ENCODE data around the gene PI4KA. TPM values are rescaled to one million over a fixed set of nuclear protein-coding genes. Genes with fewer than 3 reads are reported as not detected.

The PI4KA gene
- total RNA-seq, 4 donors from 2014 or later, result 42.5 to 81.3 (median 66.1) TPM

DNA sequence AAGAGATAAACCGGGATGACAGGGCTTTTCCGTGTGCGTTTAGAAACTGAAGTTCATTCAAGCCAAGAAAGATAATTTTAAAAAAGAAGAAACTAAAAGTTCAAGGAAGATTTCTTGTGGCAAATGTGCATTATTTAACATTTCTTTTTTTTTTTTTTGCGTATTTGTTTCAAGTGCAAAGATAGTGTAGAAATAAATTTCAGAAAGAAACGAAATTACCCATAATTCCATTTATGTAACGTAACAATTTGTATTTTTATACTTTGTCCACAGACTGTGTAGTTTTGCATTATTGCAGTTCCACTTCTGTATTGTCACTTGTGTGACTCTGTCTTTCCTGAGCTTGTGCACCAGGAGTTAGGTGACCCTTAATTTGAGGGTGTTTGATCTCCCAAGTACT lies 24.2 kb upstream of the PI4KA start:
- intact Hi-C loops (cut with DNase I; ENCODE audit: low total_unique reads), result no loop called here
- 90 to 92% methylated on average over 6 of the region's 6 CpGs for WGBS, 2 donors
- TF ChIP-seq POLR2A (IDR thresholded peaks at IDR 0.05), result no peak
- TF ChIP-seq, protein P1, sequence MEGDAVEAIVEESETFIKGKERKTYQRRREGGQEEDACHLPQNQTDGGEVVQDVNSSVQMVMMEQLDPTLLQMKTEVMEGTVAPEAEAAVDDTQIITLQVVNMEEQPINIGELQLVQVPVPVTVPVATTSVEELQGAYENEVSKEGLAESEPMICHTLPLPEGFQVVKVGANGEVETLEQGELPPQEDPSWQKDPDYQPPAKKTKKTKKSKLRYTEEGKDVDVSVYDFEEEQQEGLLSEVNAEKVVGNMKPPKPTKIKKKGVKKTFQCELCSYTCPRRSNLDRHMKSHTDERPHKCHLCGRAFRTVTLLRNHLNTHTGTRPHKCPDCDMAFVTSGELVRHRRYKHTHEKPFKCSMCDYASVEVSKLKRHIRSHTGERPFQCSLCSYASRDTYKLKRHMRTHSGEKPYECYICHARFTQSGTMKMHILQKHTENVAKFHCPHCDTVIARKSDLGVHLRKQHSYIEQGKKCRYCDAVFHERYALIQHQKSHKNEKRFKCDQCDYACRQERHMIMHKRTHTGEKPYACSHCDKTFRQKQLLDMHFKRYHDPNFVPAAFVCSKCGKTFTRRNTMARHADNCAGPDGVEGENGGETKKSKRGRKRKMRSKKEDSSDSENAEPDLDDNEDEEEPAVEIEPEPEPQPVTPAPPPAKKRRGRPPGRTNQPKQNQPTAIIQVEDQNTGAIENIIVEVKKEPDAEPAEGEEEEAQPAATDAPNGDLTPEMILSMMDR (IDR thresholded peaks at IDR 0.05), result no peak
- H3K4me3 ChIP-seq (ENCODE audit: low read depth, poor library complexity, severe bottlenecking), result no peak overlapping the region
- DNase-seq (ENCODE audit: low spot score in 2 of 2), result no peak

DNA sequence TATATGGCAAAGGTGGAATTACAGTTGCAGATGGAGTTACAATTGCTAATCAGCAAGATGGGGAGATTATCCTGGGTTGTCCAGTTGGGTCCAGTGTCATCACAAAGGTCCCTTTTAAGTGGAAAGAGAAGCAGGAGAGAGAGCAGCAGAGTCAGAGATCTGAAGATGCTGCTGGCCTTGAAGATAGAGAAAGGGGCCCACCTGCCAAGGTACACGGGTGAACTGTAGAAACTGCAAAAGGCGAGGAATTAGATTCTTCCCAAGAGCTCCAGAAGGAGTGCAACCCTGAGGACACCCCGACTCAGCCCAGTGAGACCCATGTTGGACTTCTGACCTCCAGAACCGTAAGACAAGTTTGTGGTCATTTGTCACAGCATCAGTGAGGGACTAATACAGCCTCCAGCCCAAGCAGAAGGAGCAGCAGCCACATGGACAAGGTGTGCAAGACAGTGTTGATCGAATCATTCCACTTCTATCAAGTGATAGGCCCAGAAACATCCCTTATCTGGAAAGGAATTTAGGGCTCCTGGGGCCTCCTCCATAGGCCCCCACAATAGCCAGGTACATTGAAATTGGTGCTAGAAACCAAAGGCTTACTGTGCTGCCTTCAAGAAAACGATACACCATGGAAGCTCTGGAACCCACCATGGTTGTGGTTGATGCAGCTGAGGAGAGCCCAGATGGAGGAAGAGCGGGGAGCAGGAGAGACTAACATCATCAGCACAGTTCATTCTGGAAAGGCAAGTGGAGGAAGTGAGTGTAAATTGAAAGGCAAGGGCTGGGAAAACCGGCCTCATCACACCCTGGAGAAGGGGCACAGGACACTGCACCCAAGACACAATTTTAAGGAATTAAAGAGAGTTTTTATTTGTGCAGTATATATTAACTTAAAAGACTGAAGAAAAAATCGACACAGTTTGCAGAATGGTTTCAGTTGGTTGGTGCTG lies 23.5 kb upstream of the PI4KA start:
- H3K4me3 ChIP-seq (ENCODE audit: low read depth, poor library complexity, severe bottlenecking), result no peak overlapping the region
- WGBS, 2 donors, result 89 to 91% methylated on average over 9 of the region's 9 CpGs
- DNase-seq (ENCODE audit: low spot score in 2 of 2), result no peak
- intact Hi-C loops (cut with DNase I; ENCODE audit: low total_unique reads), result no loop called here
- TF ChIP-seq POLR2A (IDR thresholded peaks at IDR 0.05), result no peak
- TF ChIP-seq, protein P1 (IDR thresholded peaks at IDR 0.05), result no peak

DNA sequence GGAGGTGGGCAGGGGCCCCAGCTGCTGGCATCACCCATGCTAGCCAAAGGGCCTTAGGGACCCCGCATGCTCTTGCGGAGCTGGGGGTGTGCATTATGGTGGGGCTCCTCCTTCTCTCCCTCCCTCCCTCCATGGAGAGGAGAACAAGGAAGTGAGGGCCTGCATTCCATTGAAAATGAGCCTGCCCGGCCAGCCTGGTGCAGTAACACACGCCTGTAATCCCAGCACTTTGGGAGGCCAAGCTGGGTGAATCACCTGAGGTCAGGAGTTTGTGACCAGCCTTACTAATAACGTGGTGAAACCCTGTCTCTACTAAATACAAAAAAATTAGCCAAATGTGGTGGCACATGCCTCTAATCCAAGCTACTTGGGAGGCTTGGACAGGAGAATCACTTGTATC lies 22.6 kb upstream of the PI4KA start:
- no peak for DNase-seq (ENCODE audit: low spot score in 2 of 2)
- intact Hi-C loops (cut with DNase I; ENCODE audit: low total_unique reads), result no loop called here
- WGBS, 2 donors, result 73 to 87% methylated on average over 5 of the region's 5 CpGs
- no peak overlapping the region for H3K4me3 ChIP-seq (ENCODE audit: low read depth, poor library complexity, severe bottlenecking)
- TF ChIP-seq, protein P1 (IDR thresholded peaks at IDR 0.05), result no peak
- no peak for TF ChIP-seq POLR2A (IDR thresholded peaks at IDR 0.05)

GRCh38 chr22:20877715-20878114 lies 19.1 kb upstream of the PI4KA start:
- 92 to 95% methylated on average over 3 of the region's 3 CpGs for WGBS, 2 donors
- intact Hi-C loops (cut with DNase I; ENCODE audit: low total_unique reads), result no loop called here

DNA sequence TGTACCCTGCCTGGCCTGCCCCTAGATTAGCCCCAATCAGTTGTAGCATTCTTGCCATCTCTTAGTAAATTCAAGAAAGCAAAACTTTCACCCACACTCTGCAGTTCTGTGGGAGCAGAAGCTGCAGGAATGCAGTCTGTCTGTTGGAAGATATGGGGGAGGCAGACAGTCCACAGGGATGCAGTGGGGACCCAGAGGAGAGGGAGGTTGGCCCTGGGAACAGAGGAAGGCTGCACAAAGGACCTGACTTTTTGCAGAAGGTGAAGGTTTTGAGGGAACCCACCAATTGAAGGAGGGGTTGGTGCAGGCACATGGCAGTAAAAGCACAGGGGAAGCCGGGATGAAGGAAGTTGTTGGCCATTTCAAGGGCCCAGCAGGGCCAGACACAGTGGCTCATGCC lies 16.7 kb upstream of the PI4KA start:
- no peak for DNase-seq (ENCODE audit: low spot score in 2 of 2)
- 87 to 88% methylated on average over 1 of the region's 1 CpG for WGBS, 2 donors
- H3K4me3 ChIP-seq (ENCODE audit: low read depth, poor library complexity, severe bottlenecking), result no peak overlapping the region
- TF ChIP-seq POLR2A (IDR thresholded peaks at IDR 0.05), result no peak
- TF ChIP-seq, protein P1 (IDR thresholded peaks at IDR 0.05), result no peak
- intact Hi-C loops (cut with DNase I; ENCODE audit: low total_unique reads), result no loop called here

More at GRCh38 chr22:20877715-20878114, 19.1 kb upstream of the PI4KA start:
- no peak for DNase-seq (ENCODE audit: low spot score in 2 of 2)
- TF ChIP-seq, protein P1 (IDR thresholded peaks at IDR 0.05), result no peak
- no peak overlapping the region for H3K4me3 ChIP-seq (ENCODE audit: low read depth, poor library complexity, severe bottlenecking)
